GM18867 (cell line): ENCODE data around the gene CASP7.
"Not testable (repeated sequence)": the region's sequence is repeated elsewhere in the genome, so short reads cannot be mapped to it uniquely, and the experiment has no call there.

Experiments
- ATAC-seq: cut with Tn5 transposase; IDR thresholded peaks from one replicate; pipeline ENCODE4 v1.9.1; 2021; ENCODE audit warnings: mild to moderate bottlenecking, moderate library complexity; ENCODE audit not compliant: unreplicated experiment

CASP7 gene

DNA sequence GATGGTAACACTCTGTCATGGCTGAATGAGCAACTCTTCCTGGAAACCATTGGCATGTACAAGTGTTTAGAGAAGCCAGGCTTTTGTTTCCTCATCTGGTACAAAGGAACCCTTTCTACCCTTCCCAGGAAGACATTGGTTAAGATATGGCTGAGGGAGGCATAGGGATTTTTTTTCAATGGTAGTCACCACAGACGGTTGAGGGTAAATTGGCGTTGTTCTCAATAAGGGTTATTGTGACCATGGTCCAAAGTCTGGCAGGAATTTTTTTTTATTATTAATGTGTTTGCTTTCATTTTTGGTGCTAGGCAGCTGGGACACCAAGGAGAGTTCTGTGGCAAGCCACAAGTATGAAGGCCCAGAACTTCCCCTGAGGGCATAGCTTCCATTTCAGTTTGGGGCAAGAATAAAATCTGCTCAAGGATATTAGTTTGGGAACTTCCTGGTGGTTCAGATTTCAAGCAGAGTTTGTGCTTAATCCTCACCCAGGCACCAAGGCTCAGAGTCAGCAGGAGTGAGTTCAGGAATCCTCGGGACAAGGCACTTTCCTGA lies 71.5 kb downstream of the CASP7 start, which contains the start of gene PLEKHS1:
PLEKHS1 (plus strand) TSS at position 502 of the 552 bp plus-strand sequence. CDS start 3,596 bp downstream, outside the sequence.
- ATAC-seq: no peak

DNA sequence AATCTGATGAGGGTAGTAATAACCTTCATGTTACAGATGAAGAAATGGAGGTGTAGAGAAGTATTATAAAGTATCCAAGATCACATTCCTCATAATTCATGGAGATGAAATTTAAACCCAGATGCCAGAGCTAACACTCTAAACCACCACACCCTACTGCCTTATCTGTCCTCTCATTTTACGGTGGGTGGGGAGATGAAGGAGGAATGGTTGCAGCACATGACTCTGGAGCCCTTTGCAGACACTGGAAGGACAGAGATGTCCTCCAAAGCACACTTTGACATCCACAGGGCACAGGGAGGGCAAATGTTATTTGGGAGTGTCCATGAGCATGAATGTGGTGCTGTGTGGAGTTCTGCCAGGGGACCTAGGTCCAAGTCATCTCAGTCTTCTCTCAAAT lies 72.8 kb downstream of the CASP7 start:
- no peak for ATAC-seq

- ATAC-seq: no peak
These were observed 73.4 kb downstream of the CASP7 start for GRCh38 chr10:113753020-113753692.

- no peak for ATAC-seq
These were observed 74.4 kb downstream of the CASP7 start for GRCh38 chr10:113754125-113754524.

- no peak for ATAC-seq
These were observed 75.1 kb downstream of the CASP7 start for GRCh38 chr10:113754768-113755167.

GRCh38 chr10:113756940-113757543 lies 77.3 kb downstream of the CASP7 start:
- ATAC-seq: no peak

GRCh38 chr10:113762083-113762482 lies 82.4 kb downstream of the CASP7 start:
- no peak for ATAC-seq

GRCh38 chr10:113764582-113764981 lies 84.9 kb downstream of the CASP7 start:
- no peak for ATAC-seq

DNA sequence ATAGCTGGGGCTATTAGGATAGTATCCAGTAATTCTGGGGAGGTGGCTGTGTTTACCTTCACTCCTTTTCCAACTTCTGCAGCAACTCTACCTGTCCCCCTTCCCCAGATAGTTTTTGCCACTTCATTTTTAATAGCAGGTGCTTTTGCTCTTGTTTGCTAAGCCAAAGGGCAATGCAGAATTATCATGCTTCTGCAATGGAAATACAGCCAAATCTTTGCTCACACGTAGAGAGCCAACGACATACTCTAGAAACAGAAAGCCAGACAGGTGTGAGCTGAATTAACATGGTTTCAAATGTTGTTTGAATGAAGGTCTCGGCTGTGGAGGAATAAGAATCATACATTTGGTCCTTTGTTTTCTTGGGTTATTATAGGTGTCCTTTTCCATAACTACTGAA lies 86.2 kb downstream of the CASP7 start:
- no peak for ATAC-seq

DNA sequence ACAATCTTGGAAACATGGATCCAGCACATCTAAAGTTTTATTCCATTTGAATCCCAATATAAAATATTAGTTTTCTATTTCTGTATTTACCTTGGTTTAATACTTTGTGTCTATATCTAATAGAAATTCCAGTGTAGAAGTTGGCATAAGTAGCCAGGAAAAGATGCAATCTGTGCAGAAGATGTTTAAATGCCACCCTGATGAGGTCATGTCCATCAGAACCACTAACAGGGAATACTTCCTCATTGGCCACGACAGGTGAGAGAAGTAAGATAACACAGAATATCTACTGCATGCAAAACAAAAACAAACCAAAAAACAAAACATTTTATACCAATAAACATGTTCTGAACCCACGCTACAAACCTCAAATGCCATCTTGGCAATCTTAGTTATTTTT lies 87.5 kb downstream of the CASP7 start:
- ATAC-seq: no peak

DNA sequence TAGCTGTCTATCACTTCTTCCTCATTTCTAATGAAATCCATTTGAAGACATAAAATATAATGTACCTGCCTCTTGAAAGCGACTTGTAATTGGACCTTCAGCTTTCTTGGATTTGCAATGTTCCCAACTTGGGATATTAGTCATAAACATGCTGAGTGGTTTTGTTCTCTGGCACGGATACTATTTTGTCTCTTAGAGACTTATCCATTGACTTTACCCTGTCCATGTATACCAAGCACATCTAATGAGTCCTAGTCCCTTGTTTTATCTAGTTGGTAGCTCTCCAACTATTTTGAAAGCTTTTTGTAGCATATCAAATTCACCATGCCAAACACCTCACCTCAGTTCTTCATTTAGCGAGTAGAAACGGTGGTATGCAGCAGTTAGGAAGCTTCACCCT lies 90.6 kb downstream of the CASP7 start:
- no peak for ATAC-seq

- not testable (repeated sequence) for ATAC-seq
These were observed 91.4 kb downstream of the CASP7 start for GRCh38 chr10:113771131-113771530.

- no peak for ATAC-seq
These were observed 96.1 kb downstream of the CASP7 start for GRCh38 chr10:113775686-113776294.

DNA sequence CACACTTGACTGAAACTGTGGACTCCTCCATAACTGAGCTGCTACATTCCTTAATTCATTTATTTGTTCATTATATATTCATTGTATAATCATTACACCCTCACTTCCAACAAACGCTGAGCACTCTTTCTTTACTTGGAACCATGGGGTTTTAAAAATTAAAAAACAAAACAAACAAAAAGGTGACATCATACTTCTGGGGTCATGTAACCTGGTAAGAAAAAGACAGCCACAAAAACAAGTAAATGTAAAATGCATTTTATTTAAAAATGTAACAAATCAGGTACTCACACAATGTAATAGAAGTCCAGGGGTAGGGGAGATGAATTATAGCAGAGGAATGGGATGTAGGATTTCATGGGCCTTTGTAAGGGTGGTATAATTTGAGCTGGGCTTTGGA lies 96.8 kb downstream of the CASP7 start:
- ATAC-seq: no peak
